OCI-LY3 (cell line): ENCODE data around the gene TTC28.

Experiments used
- H2AFZ ChIP-seq: fragments of 200-600, 300-600 bp; shearing (Covaris generic); 2 replicates; pipeline ENCODE4 v1.6.0; 2014; ENCODE audit warnings: antibody characterized with exemption, low read depth, low read length
- H3K27ac ChIP-seq: fragments of 200-600, 300-600 bp; sonication (generic); 2 replicates; pipeline ENCODE4 v1.5.1; 2014; ENCODE audit warnings: mild to moderate bottlenecking, low read length, moderate library complexity, mixed read lengths
- H3K27me3 ChIP-seq: fragments of 200-600, 300-600 bp; sonication (generic); 2 replicates; pipeline ENCODE4 v1.6.1; 2014; ENCODE audit warnings: low read depth, low read length, mixed read lengths
- H3K36me3 ChIP-seq: fragments of 200-600, 300-600 bp; sonication (generic); replicated peaks from 2 replicates; pipeline ENCODE3; 2014; ENCODE audit warnings: low read depth, low read length, mixed read lengths
- H3K4me1 ChIP-seq: fragments of 300-600, 200-600 bp; sonication (generic); 2 replicates; pipeline ENCODE4 v1.6.1; 2014; ENCODE audit warnings: low read length, mixed read lengths
- H3K4me2 ChIP-seq: fragments of 200-600, 300-600 bp; sonication (generic); 2 replicates; pipeline ENCODE4 v1.6.1; 2014; ENCODE audit warnings: low read length, mixed read lengths
- H3K4me3 ChIP-seq: fragments of 300-600, 200-600 bp; sonication (generic); 2 replicates; pipeline ENCODE4 v1.5.1; 2014; ENCODE audit warnings: antibody characterized with exemption, mild to moderate bottlenecking, low read length, moderate library complexity
- H3K79me2 ChIP-seq: fragments of 300-600, 200-600 bp; shearing (Covaris generic); 2 replicates; pipeline ENCODE4 v1.6.1; 2014; ENCODE audit warnings: mild to moderate bottlenecking, low read length, mixed read lengths
- H3K9ac ChIP-seq: fragments of 300-600, 200-600 bp; shearing (Covaris generic); 2 replicates; pipeline ENCODE4 v1.6.0; 2014; ENCODE audit warnings: mild to moderate bottlenecking, low read length, moderate library complexity
- H3K9me3 ChIP-seq: fragments of 200-600, 300-600 bp; shearing (Covaris generic); 2 replicates; pipeline ENCODE4 v1.6.1; 2014; ENCODE audit warnings: low read length, mixed read lengths; ENCODE audit not compliant: insufficient read depth
- H4K20me1 ChIP-seq: fragments of 200-600, 300-600 bp; sonication (generic); 2 replicates; pipeline ENCODE4 v1.6.1; 2016; ENCODE audit warnings: low read length, mixed read lengths; ENCODE audit not compliant: insufficient read depth
- EZH2phosphoT487 ChIP-seq: fragments of 200-600 bp; shearing (Covaris generic); IDR thresholded peaks from 2 replicates; pipeline ENCODE4 v1.6.1; 2018; ENCODE audit warnings: antibody characterized with exemption, mixed run types, low read depth
- TF ChIP-seq, protein P1 (sequence below): fragments of 200-600, 300-600 bp; sonication (generic); IDR thresholded peaks from 2 replicates; pipeline ENCODE4 v1.5.1; 2014; ENCODE audit warnings: antibody characterized with exemption, low read length, low read depth

The TTC28 gene

DNA sequence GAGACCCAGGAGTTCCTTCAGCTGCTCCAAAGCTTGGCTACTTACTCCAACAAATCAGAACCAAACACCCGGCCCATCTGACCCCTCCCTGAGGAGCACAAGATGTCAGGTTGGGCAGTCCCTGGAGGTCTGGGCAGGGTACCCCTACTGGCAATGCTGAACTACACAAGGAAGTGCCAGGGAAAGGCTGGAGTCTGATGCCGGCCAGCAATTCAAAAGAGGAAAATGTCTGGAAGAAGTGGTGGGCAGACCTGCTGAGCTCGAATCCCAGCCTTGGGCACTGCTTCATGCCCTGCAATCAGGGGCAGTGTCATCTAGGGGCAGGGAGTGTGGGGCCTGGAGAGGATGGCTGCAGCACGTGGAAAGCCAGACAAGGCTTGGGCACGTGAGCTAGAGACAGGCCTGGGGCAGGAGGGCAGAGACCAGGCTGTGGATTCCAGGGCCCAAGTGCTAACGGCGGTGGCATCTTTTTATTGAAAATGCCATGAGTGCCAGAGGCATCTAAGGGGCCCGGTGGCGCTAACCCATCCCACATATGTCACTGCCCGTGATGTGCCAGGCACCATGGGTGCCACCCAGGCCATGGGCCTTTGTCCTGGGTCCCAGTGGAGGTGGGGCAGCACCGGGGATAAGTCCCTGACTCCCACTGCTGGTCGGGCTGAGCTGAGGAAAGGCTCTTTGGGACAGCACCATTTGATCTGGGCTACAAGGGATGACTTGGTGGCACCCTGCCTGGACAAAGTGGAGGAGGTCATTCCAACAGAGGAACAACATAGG, 662.7 kb downstream of the TTC28 start:
- no peaks in the 10 kb centered on the region for H3K9me3 ChIP-seq
- no peak overlapping the region for H2AFZ ChIP-seq
- H3K27ac ChIP-seq, result no peak overlapping the region
- TF ChIP-seq, protein P1, sequence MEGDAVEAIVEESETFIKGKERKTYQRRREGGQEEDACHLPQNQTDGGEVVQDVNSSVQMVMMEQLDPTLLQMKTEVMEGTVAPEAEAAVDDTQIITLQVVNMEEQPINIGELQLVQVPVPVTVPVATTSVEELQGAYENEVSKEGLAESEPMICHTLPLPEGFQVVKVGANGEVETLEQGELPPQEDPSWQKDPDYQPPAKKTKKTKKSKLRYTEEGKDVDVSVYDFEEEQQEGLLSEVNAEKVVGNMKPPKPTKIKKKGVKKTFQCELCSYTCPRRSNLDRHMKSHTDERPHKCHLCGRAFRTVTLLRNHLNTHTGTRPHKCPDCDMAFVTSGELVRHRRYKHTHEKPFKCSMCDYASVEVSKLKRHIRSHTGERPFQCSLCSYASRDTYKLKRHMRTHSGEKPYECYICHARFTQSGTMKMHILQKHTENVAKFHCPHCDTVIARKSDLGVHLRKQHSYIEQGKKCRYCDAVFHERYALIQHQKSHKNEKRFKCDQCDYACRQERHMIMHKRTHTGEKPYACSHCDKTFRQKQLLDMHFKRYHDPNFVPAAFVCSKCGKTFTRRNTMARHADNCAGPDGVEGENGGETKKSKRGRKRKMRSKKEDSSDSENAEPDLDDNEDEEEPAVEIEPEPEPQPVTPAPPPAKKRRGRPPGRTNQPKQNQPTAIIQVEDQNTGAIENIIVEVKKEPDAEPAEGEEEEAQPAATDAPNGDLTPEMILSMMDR, result no peak
- no peak for TF ChIP-seq EZH2phosphoT487
- no peaks in the 10 kb centered on the region for H3K4me1 ChIP-seq
- no peak overlapping the region for H3K4me3 ChIP-seq
- H3K27me3 ChIP-seq, result no peaks in the 10 kb centered on the region
- no peaks in the 10 kb centered on the region for H3K36me3 ChIP-seq
- H3K9ac ChIP-seq, result no peak overlapping the region
- no peaks in the 10 kb centered on the region for H4K20me1 ChIP-seq
- H3K4me2 ChIP-seq, result no peak overlapping the region
- no peaks in the 10 kb centered on the region for H3K79me2 ChIP-seq

DNA sequence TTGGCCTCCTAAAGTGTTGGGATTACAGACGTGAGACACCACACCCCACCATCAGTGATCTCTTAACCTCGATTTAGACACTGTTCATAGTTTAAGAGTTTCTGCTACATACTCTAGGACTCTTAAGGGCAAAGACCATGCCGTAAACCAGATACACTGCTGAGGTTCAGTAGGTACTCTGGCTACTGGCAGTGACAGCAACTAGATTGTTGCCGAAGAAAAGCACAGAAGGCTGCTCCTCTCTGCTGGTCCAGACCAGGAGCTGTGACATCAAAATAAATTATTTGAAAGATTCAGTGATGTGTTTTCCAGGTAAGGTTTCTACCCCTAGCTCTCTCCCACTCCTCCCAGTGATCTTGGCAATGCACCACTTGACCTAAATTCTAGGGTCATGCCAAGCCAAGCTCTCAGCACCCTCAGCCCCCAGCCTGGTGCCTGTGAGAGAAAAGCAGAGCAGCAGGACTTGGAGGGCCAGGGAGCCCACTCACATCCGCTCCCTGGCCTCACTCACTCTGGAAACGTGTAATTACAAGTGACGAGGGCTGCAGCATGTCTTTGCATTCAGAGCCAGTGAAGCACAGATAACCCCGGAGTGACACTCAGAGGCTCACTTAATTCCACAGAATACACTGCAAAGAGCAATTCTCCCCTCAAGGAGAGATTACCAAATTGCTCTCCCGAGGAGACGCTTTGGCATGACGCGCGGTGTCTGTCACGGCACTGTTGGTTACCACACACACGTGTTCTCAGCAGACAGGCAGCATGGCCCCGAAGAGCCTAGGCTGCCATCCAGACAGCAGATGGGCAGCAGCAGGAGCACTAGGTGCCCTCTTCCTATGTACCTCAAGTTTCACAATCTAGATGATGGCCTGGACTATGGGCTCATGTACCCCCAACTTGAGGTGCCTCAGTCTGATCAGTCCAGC, 663.7 kb downstream of the TTC28 start:
- no peak for TF ChIP-seq EZH2phosphoT487
- TF ChIP-seq, protein P1, result no peak
- H3K27ac ChIP-seq, result no peak overlapping the region

DNA sequence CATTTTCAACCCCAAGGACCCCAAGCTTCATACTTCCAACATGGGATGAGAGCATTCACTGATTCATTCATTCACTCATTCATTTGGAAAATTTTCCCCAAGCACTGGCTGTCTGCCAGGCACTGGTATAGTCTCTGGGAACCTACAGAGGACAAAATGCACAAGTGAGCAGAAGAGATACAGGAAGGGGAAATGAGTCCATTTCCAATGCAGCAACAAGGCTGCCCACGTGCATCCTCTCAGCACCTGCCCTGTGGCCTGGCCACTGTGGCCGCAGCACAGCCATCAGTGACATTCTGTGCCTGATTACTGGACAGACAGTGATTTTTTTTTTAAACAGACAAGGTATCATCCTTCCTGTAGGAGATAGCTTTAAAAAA, 664.6 kb downstream of the TTC28 start:
- no peak overlapping the region for H3K27ac ChIP-seq
- H3K9me3 ChIP-seq, result no peaks in the 10 kb centered on the region
- TF ChIP-seq, protein P1, result no peak
- no peak for TF ChIP-seq EZH2phosphoT487
- no peak overlapping the region for H3K4me2 ChIP-seq
- H3K36me3 ChIP-seq, result no peaks in the 10 kb centered on the region
- no peaks in the 10 kb centered on the region for H3K27me3 ChIP-seq
- no peaks in the 10 kb centered on the region for H3K79me2 ChIP-seq
- no peaks in the 10 kb centered on the region for H4K20me1 ChIP-seq
- H3K4me3 ChIP-seq, result no peak overlapping the region
- no peak overlapping the region for H2AFZ ChIP-seq
- H3K4me1 ChIP-seq, result no peaks in the 10 kb centered on the region
- no peak overlapping the region for H3K9ac ChIP-seq

More for the DNA sequence above, 663.7 kb downstream of the TTC28 start:
- Histone ChIP-seq H3K4me1 (no peaks in the 10 kb centered on the region), H3K27me3 (no peaks in the 10 kb centered on the region), H4K20me1 (no peaks in the 10 kb centered on the region), H3K4me2 (no peak overlapping the region), H3K9me3 (no peaks in the 10 kb centered on the region), H2AFZ (no peak overlapping the region), H3K4me3 (no peak overlapping the region), H3K9ac (no peak overlapping the region), H3K79me2 (no peaks in the 10 kb centered on the region), H3K36me3 (no peaks in the 10 kb centered on the region)
